Natural killer cell (primary cell): ENCODE results near the gene REC8. TPM values are rescaled to one million over a fixed set of nuclear protein-coding genes. Genes with fewer than 3 reads are reported as not detected.

Experiments
- ATAC-seq, 3 donors: fragments of 150-1000 bp in 2 of 3; fragments of 200-7000 bp in 1 of 3; cut with Tn5 transposase; 1 replicate in 1 of 3; 2 replicates in 2 of 3; pipeline ENCODE4 v1.10.0; 2021; ENCODE audit warnings: mild to moderate bottlenecking in 2 of 3, moderate library complexity in 2 of 3
- DNase-seq, 2 donors: peaks; one replicate each; pipeline versions ENCODE4 v3.0.0 to v3.0.0-alpha.2; 2013 to 2021; ENCODE audit warnings: mixed read lengths in 1 of 2
- H3K27ac ChIP-seq: one replicate; pipeline ENCODE4 v1.5.1; 2013; ENCODE audit warnings: mild to moderate bottlenecking, low read length
- H3K27me3 ChIP-seq: one replicate; pipeline ENCODE4 v1.6.1; 2013; ENCODE audit warnings: low read length; ENCODE audit not compliant: control insufficient read depth, insufficient read depth
- H3K36me3 ChIP-seq: one replicate; pipeline ENCODE4 v1.6.1; 2013; ENCODE audit warnings: low read length; ENCODE audit not compliant: control insufficient read depth, insufficient read depth
- H3K4me1 ChIP-seq: one replicate; pipeline ENCODE4 v1.6.1; 2013; ENCODE audit warnings: low read length; ENCODE audit not compliant: control insufficient read depth, insufficient read depth
- H3K4me3 ChIP-seq: one replicate; pipeline ENCODE4 v1.5.1; 2013; ENCODE audit warnings: low read length
- H3K9me3 ChIP-seq: one replicate; pipeline ENCODE4 v1.6.1; 2013; ENCODE audit warnings: low read length; ENCODE audit not compliant: control insufficient read depth, insufficient read depth
- H3K27ac Mint-ChIP-seq, 2 donors: one replicate each; pipeline ENCODE4 v1.8.0; 2022; ENCODE audit warnings: mild to moderate bottlenecking in 2 of 2, mixed read lengths in 2 of 2, moderate library complexity in 1 of 2
- H3K27me3 Mint-ChIP-seq, 2 donors: one replicate each; pipeline ENCODE4 v1.8.0; 2022; ENCODE audit warnings: low read depth in 2 of 2, mixed read lengths in 2 of 2
- H3K36me3 Mint-ChIP-seq: one replicate; pipeline ENCODE4 v1.8.0; 2022; ENCODE audit warnings: mixed read lengths
- H3K4me1 Mint-ChIP-seq, 2 donors: one replicate each; pipeline ENCODE4 v1.8.0; 2022; ENCODE audit warnings: mixed read lengths in 2 of 2
- H3K4me3 Mint-ChIP-seq: one replicate; pipeline ENCODE4 v1.8.0; 2022; ENCODE audit warnings: mild to moderate bottlenecking, moderate library complexity, mixed read lengths
- H3K9me3 Mint-ChIP-seq, 2 donors: one replicate each; pipeline ENCODE4 v1.8.0; 2022; ENCODE audit warnings: mixed read lengths in 2 of 2
- WGBS: methylation state at CpG from one replicate; pipeline ENCODE4 v1.1.7; 2013; ENCODE audit warnings: missing lambda C conversion rate; ENCODE audit not compliant: insufficient coverage; 5-methylcytosine and 5-hydroxymethylcytosine counted together
- intact Hi-C: fragments of 100-400 bp; cut with micrococcal nuclease; formaldehyde crosslinking; loops from one replicate; pipeline ENCODE4 v1.14.2; 2022
- total RNA-seq, 4 donors: library from RNA; stranded (reverse); fragments of 120-200 nt in 1 of 4; gene quantifications; one replicate each; pipeline versions ENCODE4 v1.2.3 to v1.2.4, GENCODE V29; 2013 to 2022
- TF ChIP-seq, protein P1 (sequence below): fragments of 200-600 bp; IDR thresholded peaks from one replicate; pipeline ENCODE4 v1.8.0; 2022; ENCODE audit warnings: antibody characterized with exemption

The REC8 gene
- total RNA-seq, 3 donors from 2014 or later (not counting 1 experiment from before 2014, with no cell fraction given), result 77.7 to 138 (median 103) TPM

GRCh38 chr14:24136684-24137528 lies 35.0 kb upstream of the REC8 start:
- H3K4me1 Mint-ChIP-seq, result peaks cover 39 to 46% of the 10 kb centered on the region in 2 donors
- intact Hi-C loops, result loop anchor here (1.0 to 10.0 kb wide), 3 partner anchors 10 to 1212 kb away; partner anchors contain the start of genes DCAF11, NRL, PRMT5 and RNF31
- no peaks in the 10 kb centered on the region for H3K9me3 Mint-ChIP-seq
- Histone ChIP-seq H3K27ac (peak overlapping the region; percentile 93), H3K9me3 (no peaks in the 10 kb centered on the region), H3K4me3 (peak overlapping the region; percentile 82), H3K36me3 (peaks cover 25% of the 10 kb centered on the region), H3K4me1 (peaks cover 49% of the 10 kb centered on the region), H3K27me3 (no peaks in the 10 kb centered on the region)
- TF ChIP-seq, protein P1, sequence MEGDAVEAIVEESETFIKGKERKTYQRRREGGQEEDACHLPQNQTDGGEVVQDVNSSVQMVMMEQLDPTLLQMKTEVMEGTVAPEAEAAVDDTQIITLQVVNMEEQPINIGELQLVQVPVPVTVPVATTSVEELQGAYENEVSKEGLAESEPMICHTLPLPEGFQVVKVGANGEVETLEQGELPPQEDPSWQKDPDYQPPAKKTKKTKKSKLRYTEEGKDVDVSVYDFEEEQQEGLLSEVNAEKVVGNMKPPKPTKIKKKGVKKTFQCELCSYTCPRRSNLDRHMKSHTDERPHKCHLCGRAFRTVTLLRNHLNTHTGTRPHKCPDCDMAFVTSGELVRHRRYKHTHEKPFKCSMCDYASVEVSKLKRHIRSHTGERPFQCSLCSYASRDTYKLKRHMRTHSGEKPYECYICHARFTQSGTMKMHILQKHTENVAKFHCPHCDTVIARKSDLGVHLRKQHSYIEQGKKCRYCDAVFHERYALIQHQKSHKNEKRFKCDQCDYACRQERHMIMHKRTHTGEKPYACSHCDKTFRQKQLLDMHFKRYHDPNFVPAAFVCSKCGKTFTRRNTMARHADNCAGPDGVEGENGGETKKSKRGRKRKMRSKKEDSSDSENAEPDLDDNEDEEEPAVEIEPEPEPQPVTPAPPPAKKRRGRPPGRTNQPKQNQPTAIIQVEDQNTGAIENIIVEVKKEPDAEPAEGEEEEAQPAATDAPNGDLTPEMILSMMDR, result no peak
- WGBS, result 31% methylated on average over 11 of the region's 13 CpGs
- peak overlapping the region; percentile 97 for H3K4me3 Mint-ChIP-seq
- peak overlapping the region; percentile 91 to 94 for H3K27ac Mint-ChIP-seq
- ATAC-seq (no peak), DNase-seq (peak in 1 of 2 donors; percentile 25)
- no peaks in the 10 kb centered on the region for H3K27me3 Mint-ChIP-seq
- no peaks in the 10 kb centered on the region for H3K36me3 Mint-ChIP-seq

- Histone ChIP-seq H3K36me3 (peaks cover 25% of the 10 kb centered on the region), H3K27ac (peak overlapping the region; percentile 93), H3K4me1 (peaks cover 46% of the 10 kb centered on the region), H3K4me3 (no peak overlapping the region), H3K9me3 (no peaks in the 10 kb centered on the region), H3K27me3 (no peaks in the 10 kb centered on the region)
- intact Hi-C loops, result loop anchor here (10.0 kb wide), 1 partner anchor 1213 kb away; the partner anchor contains the start of gene PRMT5
- H3K27ac Mint-ChIP-seq, result peak overlapping the region; percentile 91 to 94
- DNase-seq (no peak), ATAC-seq (no peak)
- no peaks in the 10 kb centered on the region for H3K36me3 Mint-ChIP-seq
- H3K27me3 Mint-ChIP-seq, result no peaks in the 10 kb centered on the region
- TF ChIP-seq, protein P1, result no peak
- WGBS, result 90% methylated on average over 8 of the region's 8 CpGs
- peaks cover 42 to 51% of the 10 kb centered on the region in 2 donors for H3K4me1 Mint-ChIP-seq
- no peaks in the 10 kb centered on the region for H3K9me3 Mint-ChIP-seq
- H3K4me3 Mint-ChIP-seq, result peak overlapping the region; percentile 61
These were observed 34.1 kb upstream of the REC8 start for GRCh38 chr14:24137529-24138395.

- WGBS, result 95% methylated on average over 13 of the region's 13 CpGs
- Mint-ChIP-seq H3K27me3 (no peaks in the 10 kb centered on the region), H3K36me3 (no peaks in the 10 kb centered on the region), H3K9me3 (no peaks in the 10 kb centered on the region), H3K4me3 (peak overlapping the region; percentile 63), H3K27ac (peak overlapping the region; percentile 70 to 71), H3K4me1 (peaks cover 42 to 57% of the 10 kb centered on the region in 2 donors)
- H3K27ac ChIP-seq, result no peak overlapping the region
- H3K36me3 ChIP-seq, result peaks cover 32% of the 10 kb centered on the region
- H3K27me3 ChIP-seq, result no peaks in the 10 kb centered on the region
- H3K4me1 ChIP-seq, result peaks cover 46% of the 10 kb centered on the region
- ATAC-seq, result no peak
- TF ChIP-seq, protein P1, result no peak
- H3K9me3 ChIP-seq, result no peaks in the 10 kb centered on the region
- intact Hi-C loops, result loop anchor here (10.0 kb wide), 1 partner anchor 1214 kb away; the partner anchor contains the start of gene PRMT5
- DNase-seq, result no peak
- no peak overlapping the region for H3K4me3 ChIP-seq
These were observed 33.2 kb upstream of the REC8 start for GRCh38 chr14:24138396-24139271.
